ENCODE results near the gene ZFAND3. TPM values are rescaled to one million over a fixed set of nuclear protein-coding genes. Genes with fewer than 3 reads are reported as not detected.

Gene ZFAND3
- total RNA-seq, 2 experiments from 2014 or later = 32.3 to 37.9 TPM

DNA sequence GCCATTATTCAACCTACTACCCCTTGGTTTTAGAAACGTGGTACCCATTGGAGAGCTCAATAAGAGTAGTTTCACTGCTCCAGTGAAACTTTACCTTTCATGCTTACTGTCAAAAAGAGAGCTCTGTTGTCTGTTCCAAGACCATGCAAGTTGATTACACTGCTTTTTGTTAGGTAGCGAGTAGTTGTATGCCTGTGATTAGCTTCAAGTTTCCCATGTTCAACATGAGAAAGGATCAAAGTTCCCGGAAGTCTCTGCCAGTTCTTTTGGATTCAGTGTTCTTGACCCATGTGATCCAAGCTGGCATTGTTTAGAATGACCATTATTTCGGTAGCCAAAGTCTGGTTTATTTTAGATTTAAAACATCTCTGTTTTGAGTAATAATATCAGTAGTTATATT is 107.1 kb downstream of the ZFAND3 start:
- Mint-ChIP-seq H3K36me3 (ENCODE audit: low read depth) (peaks cover 4% of the 10 kb centered on the region), H3K27ac (no peak overlapping the region), H3K9me3 (peaks cover 2% of the 10 kb centered on the region), H3K4me3 (no peak overlapping the region), H3K4me1 (ENCODE audit: low read depth) (peaks cover 47% of the 10 kb centered on the region), H3K27me3 (no peaks in the 10 kb centered on the region)
- intact Hi-C loops (cut with micrococcal nuclease) = no loop called here
- DNase-seq = no peak
- CTCF ChIA-PET = no interaction called here
- POLR2A ChIA-PET = no interaction called here
- no peak for ATAC-seq
- TF ChIP-seq, protein P1, sequence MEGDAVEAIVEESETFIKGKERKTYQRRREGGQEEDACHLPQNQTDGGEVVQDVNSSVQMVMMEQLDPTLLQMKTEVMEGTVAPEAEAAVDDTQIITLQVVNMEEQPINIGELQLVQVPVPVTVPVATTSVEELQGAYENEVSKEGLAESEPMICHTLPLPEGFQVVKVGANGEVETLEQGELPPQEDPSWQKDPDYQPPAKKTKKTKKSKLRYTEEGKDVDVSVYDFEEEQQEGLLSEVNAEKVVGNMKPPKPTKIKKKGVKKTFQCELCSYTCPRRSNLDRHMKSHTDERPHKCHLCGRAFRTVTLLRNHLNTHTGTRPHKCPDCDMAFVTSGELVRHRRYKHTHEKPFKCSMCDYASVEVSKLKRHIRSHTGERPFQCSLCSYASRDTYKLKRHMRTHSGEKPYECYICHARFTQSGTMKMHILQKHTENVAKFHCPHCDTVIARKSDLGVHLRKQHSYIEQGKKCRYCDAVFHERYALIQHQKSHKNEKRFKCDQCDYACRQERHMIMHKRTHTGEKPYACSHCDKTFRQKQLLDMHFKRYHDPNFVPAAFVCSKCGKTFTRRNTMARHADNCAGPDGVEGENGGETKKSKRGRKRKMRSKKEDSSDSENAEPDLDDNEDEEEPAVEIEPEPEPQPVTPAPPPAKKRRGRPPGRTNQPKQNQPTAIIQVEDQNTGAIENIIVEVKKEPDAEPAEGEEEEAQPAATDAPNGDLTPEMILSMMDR (IDR thresholded peaks at IDR 0.05) = no peak

DNA sequence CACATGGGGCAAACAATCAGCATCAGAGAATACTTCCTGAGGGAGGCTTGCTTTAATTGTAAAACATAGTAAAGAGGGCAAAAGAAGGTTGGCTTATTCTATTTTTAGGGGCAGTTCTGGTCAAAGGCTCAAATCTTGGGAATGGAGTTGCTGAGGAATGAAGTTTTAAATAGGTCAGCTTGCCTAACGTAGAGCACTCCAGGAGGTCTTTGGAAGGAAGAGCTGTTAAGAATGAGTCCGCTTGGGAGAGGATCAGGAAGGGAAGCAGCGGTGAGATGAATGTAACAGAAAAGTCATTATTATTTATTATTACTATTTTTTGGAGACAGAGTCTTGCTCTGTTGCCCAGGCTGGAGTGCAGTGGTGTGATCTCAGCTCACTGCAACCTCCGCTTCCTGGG is 108.7 kb downstream of the ZFAND3 start:
- ChIA-PET POLR2A (no interaction called here), CTCF (no interaction called here)
- ATAC-seq (no peak), DNase-seq (no peak)
- H3K27me3 Mint-ChIP-seq = no peaks in the 10 kb centered on the region
- H3K27ac Mint-ChIP-seq = no peak overlapping the region
- intact Hi-C loops (cut with micrococcal nuclease) = no loop called here
- peaks cover 43% of the 10 kb centered on the region for H3K4me1 Mint-ChIP-seq (ENCODE audit: low read depth)
- peaks cover 4% of the 10 kb centered on the region for H3K36me3 Mint-ChIP-seq (ENCODE audit: low read depth)
- TF ChIP-seq, protein P1 (IDR thresholded peaks at IDR 0.05) = no peak
- H3K9me3 Mint-ChIP-seq = peaks cover 2% of the 10 kb centered on the region
- no peak overlapping the region for H3K4me3 Mint-ChIP-seq

DNA sequence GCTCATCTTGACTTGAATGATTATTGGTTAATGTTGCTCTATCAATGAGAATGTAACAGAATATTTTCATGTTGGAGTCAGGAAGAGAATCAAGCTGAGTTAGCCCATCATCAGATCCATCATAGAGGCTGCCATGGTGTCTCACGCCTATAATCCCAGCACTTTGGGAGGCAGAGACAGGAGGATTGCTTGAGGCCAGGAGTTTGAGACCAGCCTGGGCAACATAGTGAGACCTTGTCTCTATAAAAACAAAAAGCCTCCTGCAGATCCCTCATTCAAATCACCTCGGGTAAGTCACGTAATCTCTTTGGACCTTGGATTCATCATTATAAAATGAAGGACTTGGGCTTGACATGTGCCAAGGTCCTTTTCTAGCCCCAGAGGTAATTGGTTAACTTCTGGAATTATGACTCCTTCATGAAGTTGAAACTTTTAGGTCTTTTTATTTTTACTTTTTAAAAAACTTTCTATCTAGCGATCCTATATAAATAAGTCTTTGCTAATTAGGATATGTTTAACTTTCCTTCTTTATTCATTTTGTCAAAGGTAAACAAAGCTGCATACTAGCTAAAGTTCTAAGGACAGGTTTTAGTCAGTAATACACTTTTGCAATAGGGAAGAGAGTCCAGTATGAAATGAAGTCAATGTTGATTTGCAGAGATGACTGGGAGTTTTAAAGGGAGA is 110.9 kb downstream of the ZFAND3 start:
- intact Hi-C loops (cut with micrococcal nuclease) = no loop called here
- peaks cover 31% of the 10 kb centered on the region for H3K4me1 Mint-ChIP-seq (ENCODE audit: low read depth)
- H3K27me3 Mint-ChIP-seq = no peaks in the 10 kb centered on the region
- H3K27ac Mint-ChIP-seq = no peak overlapping the region
- TF ChIP-seq, protein P1 (IDR thresholded peaks at IDR 0.05) = no peak
- POLR2A ChIA-PET = no interaction called here
- no peak overlapping the region for H3K4me3 Mint-ChIP-seq
- peaks cover 8% of the 10 kb centered on the region for H3K36me3 Mint-ChIP-seq (ENCODE audit: low read depth)
- ATAC-seq (no peak), DNase-seq (no peak)
- CTCF ChIA-PET = interaction anchor here (1.5 kb wide), 1 partner anchor 27 kb away, joined by 3 read pairs; no protein-coding TSS in a partner anchor
- no peaks in the 10 kb centered on the region for H3K9me3 Mint-ChIP-seq

DNA sequence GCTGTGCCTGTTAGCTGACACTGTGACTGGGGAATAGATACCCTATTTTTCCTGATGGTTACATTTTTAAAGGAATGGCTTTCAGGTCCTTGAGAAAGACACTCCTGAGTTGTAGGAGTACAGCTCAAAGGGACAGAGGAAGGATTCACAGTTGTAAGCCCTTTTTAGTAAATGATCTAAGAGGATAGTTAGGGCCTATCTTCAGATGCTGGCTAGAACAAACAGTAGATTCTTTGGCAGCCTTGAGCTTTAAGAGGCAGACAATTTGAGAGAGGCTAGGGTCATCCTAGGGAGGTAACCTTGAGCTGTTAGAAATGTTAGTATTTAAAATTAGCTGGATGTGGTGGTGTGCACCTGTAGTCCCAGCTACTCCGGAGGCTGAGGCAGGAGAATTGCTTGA is 111.5 kb downstream of the ZFAND3 start:
- Mint-ChIP-seq H3K36me3 (ENCODE audit: low read depth) (peaks cover 8% of the 10 kb centered on the region), H3K9me3 (no peaks in the 10 kb centered on the region), H3K27ac (no peak overlapping the region), H3K4me3 (no peak overlapping the region), H3K4me1 (ENCODE audit: low read depth) (peaks cover 32% of the 10 kb centered on the region), H3K27me3 (no peaks in the 10 kb centered on the region)
- CTCF ChIA-PET = interaction anchor here (1.5 to 1.6 kb wide), 2 partner anchors 10 to 28 kb away, joined by 3 to 5 read pairs; no protein-coding TSS in a partner anchor
- POLR2A ChIA-PET = interaction anchor here (0.5 kb wide), 1 partner anchor 37 kb away, joined by 4 read pairs; no protein-coding TSS in a partner anchor
- TF ChIP-seq, protein P1 (IDR thresholded peaks at IDR 0.05) = no peak
- DNase-seq (no peak), ATAC-seq (no peak)
- intact Hi-C loops (cut with micrococcal nuclease) = no loop called here

DNA sequence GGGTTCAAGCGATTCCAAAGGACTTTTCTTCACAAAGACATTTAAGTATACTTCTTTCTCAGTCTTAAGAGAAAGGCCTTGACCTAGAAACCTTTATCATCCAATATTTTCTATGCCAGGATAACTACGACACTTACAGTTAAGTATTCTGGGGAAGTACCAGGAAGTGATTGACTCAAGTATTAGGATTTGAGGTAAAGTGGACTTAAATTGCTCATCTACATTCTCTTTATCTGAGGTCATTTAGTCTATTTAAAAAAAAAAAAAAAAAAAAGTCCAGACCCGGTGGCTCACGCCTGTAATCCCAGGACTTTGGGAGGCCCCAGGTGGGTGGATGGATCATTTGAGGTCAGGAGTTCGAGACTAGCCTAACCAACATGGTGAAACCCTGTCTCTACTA is 114.7 kb downstream of the ZFAND3 start:
- ATAC-seq = no peak
- POLR2A ChIA-PET = no interaction called here
- intact Hi-C loops (cut with micrococcal nuclease) = no loop called here

More for the DNA sequence above, 114.7 kb downstream of the ZFAND3 start:
- TF ChIP-seq, protein P1 (IDR thresholded peaks at IDR 0.05) = no peak
- H3K9me3 Mint-ChIP-seq = no peaks in the 10 kb centered on the region
- CTCF ChIA-PET = no interaction called here
- peaks cover 47% of the 10 kb centered on the region for H3K4me1 Mint-ChIP-seq (ENCODE audit: low read depth)
- no peak overlapping the region for H3K4me3 Mint-ChIP-seq
- DNase-seq = no peak
- no peak overlapping the region for H3K27ac Mint-ChIP-seq
- peaks cover 16% of the 10 kb centered on the region for H3K36me3 Mint-ChIP-seq (ENCODE audit: low read depth)
- H3K27me3 Mint-ChIP-seq = no peaks in the 10 kb centered on the region

All from activated CD8-positive, alpha-beta T cell treated with anti-CD3 and anti-CD28 coated beads for 36 hours (primary cell).